Skeletal muscle satellite cell (primary cell): ENCODE results near the gene HLA-DRA.

Experiments
- H3K27me3 ChIP-seq: 2 replicates; pipeline ENCODE4 v1.7.0; 2013; ENCODE audit warnings: low read length; ENCODE audit not compliant: control insufficient read depth, insufficient read depth
- H3K36me3 ChIP-seq: 2 replicates; pipeline ENCODE4 v1.7.0; 2013; ENCODE audit warnings: mild to moderate bottlenecking, control low read depth, low read length; ENCODE audit not compliant: insufficient read depth
- H3K4me1 ChIP-seq: 2 replicates; pipeline ENCODE4 v1.7.0; 2013; ENCODE audit warnings: low read length; ENCODE audit not compliant: control insufficient read depth, insufficient read depth
- H3K4me2 ChIP-seq: 2 replicates; pipeline ENCODE4 v1.7.0; 2013; ENCODE audit warnings: mild to moderate bottlenecking, low read length
- H3K4me3 ChIP-seq: 2 replicates; pipeline ENCODE4 v1.7.0; 2013; ENCODE audit warnings: low read length
- H3K9ac ChIP-seq: 2 replicates; pipeline ENCODE4 v1.7.0; 2013; ENCODE audit warnings: mild to moderate bottlenecking, low read depth, low read length, moderate library complexity
- H3K9me3 ChIP-seq: replicated peaks from 2 replicates; pipeline ENCODE4 v1.7.0; 2013; ENCODE audit warnings: mild to moderate bottlenecking, control low read depth, low read length

Gene HLA-DRA

DNA sequence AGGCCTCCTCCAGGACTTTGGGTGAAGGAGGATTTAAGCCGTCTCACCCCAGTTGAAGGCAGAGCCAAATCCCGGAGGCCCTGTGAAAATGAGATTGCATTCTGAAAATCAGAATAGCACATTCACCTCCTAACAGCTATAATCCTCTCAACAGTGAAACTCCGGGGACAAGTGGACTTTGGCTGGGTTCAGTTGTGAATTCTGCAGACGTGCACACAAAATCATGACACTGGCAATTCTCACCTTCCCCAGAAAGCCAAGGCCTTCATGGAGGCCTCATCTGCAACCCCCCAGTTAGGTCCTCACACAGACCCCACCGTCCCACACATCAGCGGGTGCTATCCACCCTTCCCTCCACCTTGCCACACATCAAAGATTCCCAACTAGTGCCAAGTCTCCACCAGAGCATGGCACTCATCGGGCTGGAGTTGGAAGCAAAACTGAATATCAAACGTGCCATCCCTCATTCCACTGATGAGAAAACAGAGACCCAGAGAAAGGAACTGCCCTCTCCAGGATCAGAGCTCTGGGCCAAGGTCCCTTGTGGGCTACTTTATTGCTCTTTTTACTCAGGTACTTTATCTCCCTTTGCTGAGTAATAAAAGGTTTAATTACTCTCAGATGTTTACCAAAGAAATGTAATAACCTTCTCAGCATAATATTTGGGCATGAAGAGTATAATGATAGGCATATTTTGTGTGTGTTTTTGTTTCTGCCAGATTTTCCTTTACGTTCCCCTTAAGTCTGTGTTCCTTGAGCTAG, 27.9 kb upstream of the HLA-DRA start:
- no peaks in the 10 kb centered on the region for H3K9me3 ChIP-seq
- peaks cover 72% of the 10 kb centered on the region for H3K27me3 ChIP-seq
- H3K36me3 ChIP-seq, result no peaks in the 10 kb centered on the region
- no peak overlapping the region for H3K4me2 ChIP-seq
- no peaks in the 10 kb centered on the region for H3K4me1 ChIP-seq
- no peak overlapping the region for H3K9ac ChIP-seq
- H3K4me3 ChIP-seq, result no peak overlapping the region

DNA sequence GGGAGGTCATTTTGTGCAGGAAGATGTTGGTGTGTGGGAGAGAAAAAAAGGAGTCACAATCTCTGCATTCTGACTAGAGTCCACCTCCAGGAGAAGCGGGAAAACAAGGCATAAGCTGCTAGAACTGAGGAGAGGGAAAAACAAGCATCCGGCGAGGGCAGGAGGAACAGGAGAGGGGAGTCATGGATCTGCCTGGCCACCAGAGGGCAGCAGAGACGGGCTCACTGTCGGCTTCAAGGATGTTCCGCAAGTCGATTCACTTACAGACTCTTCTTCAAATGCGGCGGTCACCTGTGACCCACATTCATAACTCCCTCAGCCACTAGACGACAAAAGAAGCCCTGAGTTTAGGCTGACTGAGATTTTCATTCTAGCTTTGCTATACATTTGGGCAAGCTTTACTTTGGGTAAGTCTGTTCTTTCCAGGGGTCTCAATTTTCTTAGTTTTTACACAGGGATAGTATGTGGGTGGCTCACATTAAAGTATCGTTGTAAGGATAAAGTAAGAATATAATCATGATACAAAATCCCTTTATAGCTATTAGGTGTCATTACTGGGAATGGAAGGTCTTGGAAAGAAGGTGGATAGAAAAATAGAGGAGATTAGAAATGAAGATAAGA, 26.1 kb upstream of the HLA-DRA start:
- H3K4me3 ChIP-seq, result no peak overlapping the region
- no peaks in the 10 kb centered on the region for H3K9me3 ChIP-seq
- H3K27me3 ChIP-seq, result peaks cover 59% of the 10 kb centered on the region
- H3K4me2 ChIP-seq, result no peak overlapping the region
- no peaks in the 10 kb centered on the region for H3K36me3 ChIP-seq
- H3K9ac ChIP-seq, result no peak overlapping the region
- H3K4me1 ChIP-seq, result no peaks in the 10 kb centered on the region

DNA sequence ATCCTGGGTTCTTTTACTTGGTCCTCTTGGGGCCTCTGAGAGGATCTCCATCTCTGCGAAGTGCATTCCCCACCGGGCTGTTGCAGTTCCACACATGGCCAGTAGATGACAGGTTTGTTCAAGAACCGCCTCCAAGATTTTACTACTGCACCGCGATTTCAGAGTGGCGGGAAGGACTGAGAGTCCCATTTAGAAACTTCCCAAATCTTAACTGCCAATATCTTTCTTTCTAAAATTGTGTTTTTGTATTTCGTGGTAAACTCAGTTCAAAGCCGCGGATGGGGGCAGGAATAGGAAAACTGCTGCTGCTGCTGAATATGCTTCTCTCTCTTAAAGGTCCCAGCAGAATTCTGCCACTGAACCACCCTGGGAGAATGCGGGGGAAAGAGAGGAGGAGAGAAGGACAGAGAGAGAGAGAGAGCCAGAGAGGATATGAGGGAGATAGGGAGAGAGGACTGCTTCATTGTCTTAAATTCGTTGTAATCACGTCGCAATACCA, 24.1 kb upstream of the HLA-DRA start:
- no peaks in the 10 kb centered on the region for H3K9me3 ChIP-seq
- no peaks in the 10 kb centered on the region for H3K4me1 ChIP-seq
- no peak overlapping the region for H3K9ac ChIP-seq
- H3K27me3 ChIP-seq, result peaks cover 69% of the 10 kb centered on the region
- no peak overlapping the region for H3K4me2 ChIP-seq
- no peaks in the 10 kb centered on the region for H3K36me3 ChIP-seq
- no peak overlapping the region for H3K4me3 ChIP-seq

GRCh38 chr6:32416036-32416435, 23.7 kb upstream of the HLA-DRA start:
- peaks cover 70% of the 10 kb centered on the region for H3K27me3 ChIP-seq
- no peaks in the 10 kb centered on the region for H3K36me3 ChIP-seq

GRCh38 chr6:32424589-32425300, 14.9 kb upstream of the HLA-DRA start:
- Histone ChIP-seq H3K4me1 (no peaks in the 10 kb centered on the region), H3K36me3 (no peaks in the 10 kb centered on the region), H3K4me2 (no peak overlapping the region), H3K4me3 (no peak overlapping the region), H3K9ac (no peak overlapping the region), H3K27me3 (peaks cover 28% of the 10 kb centered on the region), H3K9me3 (no peaks in the 10 kb centered on the region)

More at GRCh38 chr6:32416036-32416435, 23.7 kb upstream of the HLA-DRA start:
- H3K4me2 ChIP-seq, result no peak overlapping the region
- no peak overlapping the region for H3K9ac ChIP-seq
- H3K4me1 ChIP-seq, result no peaks in the 10 kb centered on the region
- no peaks in the 10 kb centered on the region for H3K9me3 ChIP-seq
- H3K4me3 ChIP-seq, result no peak overlapping the region

DNA sequence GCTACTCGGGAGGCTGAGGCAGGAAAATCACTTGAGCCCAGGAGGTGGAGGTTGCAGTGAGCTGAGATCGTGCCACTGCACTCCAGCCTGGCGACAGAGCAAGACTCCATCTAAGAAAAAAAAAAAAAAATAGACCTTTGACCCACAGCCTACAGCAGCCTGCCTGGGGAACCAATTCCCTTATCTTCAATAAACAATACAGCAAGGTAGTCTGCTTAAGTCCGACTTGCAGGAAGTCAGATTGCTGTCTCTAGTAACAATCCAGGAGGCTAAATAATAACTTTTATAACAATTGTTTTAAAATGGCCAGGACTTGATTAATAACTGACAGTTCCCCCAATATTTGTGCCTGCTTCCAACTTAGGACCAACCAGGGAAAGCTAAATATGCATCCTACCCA, 13.3 kb upstream of the HLA-DRA start:
- H3K27me3 ChIP-seq, result peaks cover 18% of the 10 kb centered on the region
- no peak overlapping the region for H3K9ac ChIP-seq
- no peaks in the 10 kb centered on the region for H3K4me1 ChIP-seq
- H3K36me3 ChIP-seq, result no peaks in the 10 kb centered on the region
- H3K9me3 ChIP-seq, result no peaks in the 10 kb centered on the region
- no peak overlapping the region for H3K4me3 ChIP-seq
- H3K4me2 ChIP-seq, result no peak overlapping the region

GRCh38 chr6:32427218-32427617, 12.5 kb upstream of the HLA-DRA start:
- Histone ChIP-seq H3K4me2 (no peak overlapping the region), H3K9me3 (no peaks in the 10 kb centered on the region), H3K36me3 (no peaks in the 10 kb centered on the region), H3K27me3 (peaks cover 13% of the 10 kb centered on the region), H3K9ac (no peak overlapping the region), H3K4me3 (no peak overlapping the region), H3K4me1 (no peaks in the 10 kb centered on the region)

GRCh38 chr6:32427934-32428474, 11.7 kb upstream of the HLA-DRA start:
- Histone ChIP-seq H3K27me3 (peaks cover 18% of the 10 kb centered on the region), H3K4me1 (no peaks in the 10 kb centered on the region), H3K4me2 (no peak overlapping the region), H3K9ac (no peak overlapping the region), H3K9me3 (no peaks in the 10 kb centered on the region), H3K36me3 (no peaks in the 10 kb centered on the region), H3K4me3 (no peak overlapping the region)

GRCh38 chr6:32430179-32430578, 9.5 kb upstream of the HLA-DRA start:
- Histone ChIP-seq H3K4me3 (no peak overlapping the region), H3K27me3 (peaks cover 21% of the 10 kb centered on the region), H3K9me3 (no peaks in the 10 kb centered on the region), H3K4me1 (no peaks in the 10 kb centered on the region), H3K9ac (no peak overlapping the region), H3K4me2 (no peak overlapping the region), H3K36me3 (no peaks in the 10 kb centered on the region)

GRCh38 chr6:32431142-32431541, 8.5 kb upstream of the HLA-DRA start:
- H3K4me1 ChIP-seq, result no peaks in the 10 kb centered on the region
- H3K4me3 ChIP-seq, result no peak overlapping the region
- no peak overlapping the region for H3K4me2 ChIP-seq
- H3K9ac ChIP-seq, result no peak overlapping the region
- peaks cover 25% of the 10 kb centered on the region for H3K27me3 ChIP-seq
- H3K36me3 ChIP-seq, result no peaks in the 10 kb centered on the region
- no peaks in the 10 kb centered on the region for H3K9me3 ChIP-seq

DNA sequence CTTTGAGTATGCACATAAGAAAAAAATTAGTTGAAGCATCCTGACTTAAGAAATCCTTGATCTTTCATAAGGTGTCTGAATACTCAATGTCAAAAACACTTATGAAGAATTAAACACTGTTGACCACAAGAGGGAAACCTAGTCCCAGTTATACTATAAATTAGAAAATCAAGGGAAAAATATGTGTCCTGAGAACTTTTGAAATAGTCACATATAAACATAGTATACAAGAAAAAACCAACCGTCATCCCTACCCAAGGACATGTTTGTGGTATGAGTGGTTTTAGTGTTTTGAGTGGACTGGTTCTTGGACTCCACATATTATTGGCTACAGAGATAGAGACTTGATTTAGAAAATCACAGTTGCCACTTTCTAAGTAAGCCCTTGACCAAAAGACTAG, 7.6 kb upstream of the HLA-DRA start:
- H3K36me3 ChIP-seq, result no peaks in the 10 kb centered on the region
- peaks cover 27% of the 10 kb centered on the region for H3K27me3 ChIP-seq
- H3K4me3 ChIP-seq, result no peak overlapping the region
- H3K4me1 ChIP-seq, result no peaks in the 10 kb centered on the region
- no peak overlapping the region for H3K9ac ChIP-seq
- no peaks in the 10 kb centered on the region for H3K9me3 ChIP-seq
- no peak overlapping the region for H3K4me2 ChIP-seq
